GM12865 (cell line): Measurements from ENCODE around the gene RBMS3.

Experiments
- DNase-seq: peaks from one replicate; pipeline ENCODE4 v3.0.0; 2010; ENCODE audit warnings: low read depth
- H3K4me3 ChIP-seq: 2 replicates; pipeline ENCODE4 v1.5.1; 2011; ENCODE audit warnings: mild to moderate bottlenecking, low read depth, low read length, control low read depth
- TF ChIP-seq, protein P1 (sequence below): IDR thresholded peaks from 2 replicates; pipeline ENCODE4 v1.5.1; 2011; ENCODE audit warnings: low read length, control low read depth, low read depth, inconsistent platforms; ENCODE audit not compliant: insufficient read depth; ENCODE audit errors: missing control alignments

RBMS3 gene

DNA sequence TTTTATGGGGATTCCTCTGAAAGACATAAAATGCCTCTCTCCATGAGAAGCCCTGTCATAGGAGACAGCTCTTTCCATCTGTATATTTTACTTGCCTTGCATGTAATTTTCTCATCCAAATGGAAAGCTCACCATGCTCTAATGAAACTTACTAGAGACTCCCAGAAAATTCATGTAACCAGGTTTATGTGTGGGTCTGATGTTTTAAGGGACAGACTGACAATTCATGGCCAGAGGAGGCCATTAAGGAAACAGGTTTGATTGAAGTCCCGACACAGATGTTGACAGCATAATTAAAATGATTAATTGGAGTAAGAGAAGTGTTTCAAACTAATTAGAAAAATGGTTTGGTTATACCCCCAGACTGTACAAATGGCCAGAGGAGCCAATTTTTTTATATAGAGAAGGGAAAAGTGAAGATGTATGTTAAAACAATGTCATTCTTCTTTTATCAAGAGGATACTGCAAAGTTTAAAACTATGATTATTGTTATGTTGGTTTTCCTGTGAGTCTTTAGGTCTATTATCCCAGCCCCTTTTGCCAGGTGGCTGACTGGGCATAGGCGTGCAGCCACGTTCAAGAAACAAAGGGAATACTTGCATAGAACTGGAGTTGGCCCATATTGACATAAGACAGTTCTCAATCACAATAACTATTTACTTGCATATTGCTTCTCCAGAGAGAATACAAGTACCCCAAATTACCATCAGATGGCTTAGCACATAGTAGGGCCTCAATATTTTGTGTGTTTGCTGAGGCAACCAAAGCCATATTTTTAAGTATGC is 64.8 kb downstream of the RBMS3 start:
- TF ChIP-seq, protein P1, sequence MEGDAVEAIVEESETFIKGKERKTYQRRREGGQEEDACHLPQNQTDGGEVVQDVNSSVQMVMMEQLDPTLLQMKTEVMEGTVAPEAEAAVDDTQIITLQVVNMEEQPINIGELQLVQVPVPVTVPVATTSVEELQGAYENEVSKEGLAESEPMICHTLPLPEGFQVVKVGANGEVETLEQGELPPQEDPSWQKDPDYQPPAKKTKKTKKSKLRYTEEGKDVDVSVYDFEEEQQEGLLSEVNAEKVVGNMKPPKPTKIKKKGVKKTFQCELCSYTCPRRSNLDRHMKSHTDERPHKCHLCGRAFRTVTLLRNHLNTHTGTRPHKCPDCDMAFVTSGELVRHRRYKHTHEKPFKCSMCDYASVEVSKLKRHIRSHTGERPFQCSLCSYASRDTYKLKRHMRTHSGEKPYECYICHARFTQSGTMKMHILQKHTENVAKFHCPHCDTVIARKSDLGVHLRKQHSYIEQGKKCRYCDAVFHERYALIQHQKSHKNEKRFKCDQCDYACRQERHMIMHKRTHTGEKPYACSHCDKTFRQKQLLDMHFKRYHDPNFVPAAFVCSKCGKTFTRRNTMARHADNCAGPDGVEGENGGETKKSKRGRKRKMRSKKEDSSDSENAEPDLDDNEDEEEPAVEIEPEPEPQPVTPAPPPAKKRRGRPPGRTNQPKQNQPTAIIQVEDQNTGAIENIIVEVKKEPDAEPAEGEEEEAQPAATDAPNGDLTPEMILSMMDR = no peak
- H3K4me3 ChIP-seq = no peak overlapping the region
- no peak for DNase-seq

DNA sequence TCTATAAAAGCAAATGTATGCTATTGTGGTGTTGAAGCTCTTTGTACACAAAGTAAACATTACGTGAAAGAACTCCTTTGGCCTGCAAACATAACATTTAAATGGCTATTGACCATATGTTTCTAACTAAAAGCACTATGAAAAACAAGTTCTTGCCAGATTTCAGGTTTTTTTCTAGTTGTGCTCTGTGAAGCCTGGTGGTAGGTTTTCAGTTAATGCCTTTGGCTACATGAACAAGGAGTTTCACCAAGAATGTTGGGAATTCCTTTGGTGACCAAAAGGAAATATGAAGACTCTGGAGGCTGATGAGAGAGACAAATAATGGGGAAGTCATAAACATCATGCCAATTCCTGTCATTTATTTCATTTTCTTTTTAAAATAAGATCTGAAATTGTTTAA is 66.0 kb downstream of the RBMS3 start:
- TF ChIP-seq, protein P1 = no peak
- no peak for DNase-seq
- H3K4me3 ChIP-seq = no peak overlapping the region

DNA sequence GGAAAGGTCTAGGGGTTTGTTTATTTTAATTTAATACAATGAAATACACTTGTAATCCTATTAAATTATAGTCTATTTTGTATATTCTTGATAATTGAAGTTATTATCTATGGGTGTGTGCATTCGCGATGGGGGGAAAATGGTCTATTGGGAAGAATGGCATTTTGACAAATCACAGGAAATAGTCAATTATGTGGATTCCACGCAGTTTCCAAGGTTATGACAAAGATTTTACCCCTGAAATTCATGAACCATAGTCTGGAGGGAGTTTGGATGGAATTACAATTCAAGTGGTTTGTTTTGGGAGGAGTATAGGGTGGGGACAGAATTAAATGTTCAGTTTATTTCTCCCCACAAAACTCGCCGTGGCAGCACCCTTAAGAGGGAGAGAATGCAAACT is 66.5 kb downstream of the RBMS3 start:
- TF ChIP-seq, protein P1 = no peak
- no peak overlapping the region for H3K4me3 ChIP-seq
- no peak for DNase-seq

DNA sequence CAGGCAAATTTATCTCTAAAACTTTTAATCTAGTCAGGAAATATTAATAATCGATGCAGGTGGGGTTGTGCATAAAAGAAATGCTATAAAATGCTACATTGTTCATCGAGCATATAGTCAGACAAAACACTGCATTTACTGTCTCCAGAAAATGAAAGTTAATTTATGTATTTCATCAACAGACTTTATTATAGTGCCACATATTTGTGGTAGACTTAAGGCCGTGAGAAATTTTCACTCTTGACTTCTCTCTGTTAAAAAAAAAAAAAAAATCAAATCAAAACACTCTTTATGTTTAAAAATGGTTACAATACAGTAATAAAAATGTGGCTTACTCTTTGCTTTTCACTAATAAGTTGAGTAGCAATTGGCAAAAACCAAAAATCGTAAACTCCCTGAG is 67.4 kb downstream of the RBMS3 start:
- TF ChIP-seq, protein P1 = no peak
- DNase-seq = no peak
- no peak overlapping the region for H3K4me3 ChIP-seq

DNA sequence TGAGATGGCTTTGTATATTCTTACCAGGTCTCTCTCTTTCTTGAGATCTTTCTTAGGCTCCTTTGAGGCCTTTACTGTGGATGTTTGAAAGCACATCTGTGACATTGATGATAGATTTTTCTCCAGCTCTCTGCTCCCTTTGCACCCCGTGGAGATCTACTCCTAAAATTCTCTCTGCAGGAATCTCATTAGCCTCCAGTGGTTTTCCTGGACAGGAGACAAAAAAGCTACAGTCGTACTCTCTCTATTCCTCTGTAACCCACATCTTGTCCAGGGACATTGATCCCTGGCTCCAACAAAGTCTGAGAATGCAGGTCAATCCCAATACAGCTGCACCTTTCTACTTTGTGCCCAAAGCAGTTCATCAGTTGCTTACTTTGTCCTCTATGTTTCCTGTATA is 68.2 kb downstream of the RBMS3 start:
- DNase-seq = no peak
- TF ChIP-seq, protein P1 = no peak

DNA sequence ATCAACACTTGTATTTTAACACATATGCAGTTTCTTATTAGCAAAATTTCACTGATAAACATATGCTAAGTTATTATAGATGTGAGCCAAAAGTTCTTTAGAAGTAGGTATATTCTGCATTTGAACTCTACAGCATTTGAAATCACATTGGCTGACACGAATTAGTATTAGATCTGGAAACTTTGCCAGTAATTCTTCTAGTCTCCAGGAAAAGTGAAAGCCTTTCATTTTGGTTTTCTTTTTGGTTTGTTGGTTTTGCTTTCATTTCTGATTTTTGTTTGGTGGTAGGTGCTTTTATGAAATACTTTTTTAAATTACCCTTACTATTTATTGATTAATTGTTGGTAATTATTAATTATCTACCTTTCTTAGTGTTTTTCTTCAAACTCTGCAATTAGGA is 72.9 kb downstream of the RBMS3 start:
- TF ChIP-seq, protein P1 = no peak
- H3K4me3 ChIP-seq = no peak overlapping the region
- DNase-seq = no peak

More for the DNA sequence above, 68.2 kb downstream of the RBMS3 start:
- H3K4me3 ChIP-seq = no peak overlapping the region

DNA sequence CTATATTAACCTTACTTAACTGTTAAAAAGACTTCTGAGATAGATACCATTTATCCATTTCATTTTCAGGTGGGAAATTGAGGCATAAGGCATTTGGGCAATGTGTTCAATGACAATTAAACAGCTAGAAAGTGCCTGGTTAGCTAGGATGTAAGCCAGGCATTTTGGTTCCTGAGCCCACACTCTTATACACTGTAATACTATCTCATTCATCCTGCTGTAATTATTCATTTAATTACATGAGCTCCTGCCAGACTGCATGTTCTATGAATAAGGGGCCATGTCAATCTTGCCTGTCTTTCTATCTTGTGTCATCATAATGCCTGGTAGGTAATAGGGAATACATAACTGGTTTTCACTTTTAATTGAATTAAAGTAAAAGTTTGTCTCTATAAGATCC is 74.0 kb downstream of the RBMS3 start:
- DNase-seq = no peak
- TF ChIP-seq, protein P1 = no peak
- H3K4me3 ChIP-seq = no peak overlapping the region
